ENCODE results near the gene GALNTL6.
"Not testable (repeated sequence)": the region's sequence is repeated elsewhere in the genome, so short reads cannot be mapped to it uniquely, and the experiment has no call there.

GALNTL6 gene

DNA sequence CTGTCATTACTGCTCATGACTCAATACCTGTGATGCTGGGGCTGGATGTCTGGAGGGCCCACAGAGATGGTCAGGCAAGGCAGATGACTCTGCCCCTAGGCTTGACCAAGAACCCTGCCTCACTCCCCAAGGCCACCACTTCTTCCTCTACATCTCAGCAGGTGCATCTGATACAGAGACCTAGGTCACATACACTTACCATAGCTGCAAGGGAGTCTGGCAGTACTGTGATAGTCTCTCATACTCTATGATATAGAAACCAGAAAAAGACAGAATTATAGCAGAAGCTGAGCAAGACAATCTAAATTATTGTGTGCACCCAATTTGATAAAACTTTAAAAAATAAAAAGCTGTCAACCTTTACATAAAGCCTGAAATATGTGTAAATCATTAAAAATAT lies 878.3 kb downstream of the GALNTL6 start:
- DNase-seq: no peak

DNA sequence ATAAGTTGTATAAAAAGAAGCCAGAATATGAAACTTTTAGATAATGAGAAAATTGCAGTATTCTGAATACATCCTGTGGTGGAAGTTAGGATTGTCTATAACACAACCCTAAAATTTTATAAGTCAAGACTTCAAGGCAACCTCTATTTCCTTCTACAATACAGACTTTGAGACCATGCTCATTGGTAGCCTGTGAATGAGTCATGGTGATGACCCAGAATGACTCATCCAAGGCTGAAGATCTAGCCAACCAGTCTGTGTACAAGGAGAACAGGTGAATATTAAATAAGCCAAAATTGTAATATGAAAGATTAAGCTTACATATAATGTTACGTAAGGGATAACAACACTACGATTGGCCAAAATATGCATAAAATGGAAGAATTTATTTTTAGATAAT lies 879.5 kb downstream of the GALNTL6 start:
- DNase-seq: no peak

DNA sequence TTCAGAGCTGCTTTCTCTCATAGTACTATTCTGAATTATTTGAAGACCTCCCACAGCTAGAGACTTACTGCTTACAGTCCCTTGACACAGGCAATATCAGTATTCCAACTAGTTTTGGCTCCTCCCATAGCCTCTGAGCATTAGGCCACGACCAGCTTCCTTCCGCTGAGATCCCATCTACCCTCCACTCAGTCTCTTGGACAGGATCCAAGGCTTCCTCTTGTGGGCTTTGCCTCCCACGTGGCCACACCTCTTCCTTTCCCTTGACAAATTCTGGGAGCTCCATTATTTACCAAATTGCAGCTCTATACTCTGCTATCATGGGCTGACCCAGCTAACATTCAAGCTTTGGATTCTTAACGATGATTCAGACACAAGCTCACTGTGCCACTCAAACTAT lies 885.1 kb downstream of the GALNTL6 start:
- DNase-seq: no peak

DNA sequence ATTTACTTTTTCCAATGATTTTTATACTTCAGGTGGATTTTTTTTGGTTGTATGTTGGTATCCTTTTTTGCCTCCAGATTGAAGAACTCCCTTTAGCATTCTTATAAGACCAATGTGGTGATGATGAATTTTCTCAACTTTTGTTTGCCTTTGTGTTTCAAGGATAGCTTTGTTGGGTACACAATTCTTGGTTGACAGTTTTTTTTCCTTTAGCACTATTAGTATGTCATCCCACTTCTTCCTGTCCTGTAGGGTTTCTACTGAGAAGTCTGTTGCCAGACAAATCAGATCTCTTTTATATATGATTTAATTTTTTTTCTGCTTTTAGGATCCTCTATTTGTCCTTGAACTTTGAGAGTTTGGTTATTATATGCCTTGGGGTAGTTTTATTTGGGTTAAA lies 892.4 kb downstream of the GALNTL6 start:
- DNase-seq: no peak

DNA sequence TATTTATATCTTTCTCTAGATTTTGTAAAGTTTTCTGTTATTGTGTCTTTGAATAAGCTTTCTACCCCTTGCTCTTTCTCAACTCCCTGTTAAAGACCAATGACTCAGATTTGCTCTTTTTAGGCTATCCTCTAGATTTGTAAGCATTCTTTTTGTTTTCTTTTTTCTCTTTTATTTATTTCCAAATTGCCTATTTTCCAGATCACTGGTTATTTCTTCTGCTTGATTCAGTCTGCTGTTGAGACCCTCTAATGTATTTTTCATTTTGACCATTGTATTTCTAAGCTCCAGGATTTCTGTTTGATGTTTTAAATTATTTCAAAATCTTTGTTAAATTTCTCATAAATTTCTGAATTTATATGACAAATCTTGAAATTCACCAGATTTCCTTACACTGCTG lies 892.8 kb downstream of the GALNTL6 start:
- no peak for DNase-seq

DNA sequence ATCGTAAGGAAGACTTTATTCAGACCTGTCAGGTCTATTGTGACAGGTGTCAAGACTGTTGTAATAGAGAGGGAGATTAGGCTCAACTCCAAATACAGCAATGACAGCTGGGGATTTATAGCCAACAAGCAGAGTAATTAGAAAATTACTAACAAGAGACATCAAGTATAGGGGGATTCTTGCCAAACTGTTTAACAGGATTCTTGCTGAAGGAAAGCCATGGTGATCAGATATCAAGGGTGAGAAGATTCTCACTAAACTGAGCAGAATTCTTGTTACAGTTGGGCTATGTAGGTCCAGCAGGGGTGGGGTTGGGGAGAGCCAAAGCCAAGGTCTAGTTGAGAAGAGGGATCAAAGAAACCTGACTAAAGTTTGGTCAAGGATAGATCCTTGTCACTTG lies 894.4 kb downstream of the GALNTL6 start:
- no peak for DNase-seq

DNA sequence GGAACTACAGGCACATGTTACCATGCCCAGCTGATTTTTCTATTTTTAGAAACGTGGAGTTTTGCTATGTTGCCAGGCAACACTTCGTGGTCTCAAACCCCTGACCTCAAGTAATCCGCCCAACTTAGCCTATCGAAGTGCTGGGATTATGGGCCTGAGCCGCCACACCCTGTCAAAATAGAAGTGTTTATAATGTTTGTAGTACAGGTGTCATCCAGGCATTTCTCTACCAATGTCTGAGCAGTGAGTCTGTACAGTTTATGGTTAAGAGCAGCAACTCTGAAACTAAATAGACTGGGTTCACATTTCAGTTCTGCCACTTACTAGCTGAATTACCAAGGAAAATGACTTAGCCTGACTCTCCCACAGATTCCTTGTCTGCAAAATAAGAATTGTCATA lies 895.0 kb downstream of the GALNTL6 start:
- DNase-seq: no peak

DNA sequence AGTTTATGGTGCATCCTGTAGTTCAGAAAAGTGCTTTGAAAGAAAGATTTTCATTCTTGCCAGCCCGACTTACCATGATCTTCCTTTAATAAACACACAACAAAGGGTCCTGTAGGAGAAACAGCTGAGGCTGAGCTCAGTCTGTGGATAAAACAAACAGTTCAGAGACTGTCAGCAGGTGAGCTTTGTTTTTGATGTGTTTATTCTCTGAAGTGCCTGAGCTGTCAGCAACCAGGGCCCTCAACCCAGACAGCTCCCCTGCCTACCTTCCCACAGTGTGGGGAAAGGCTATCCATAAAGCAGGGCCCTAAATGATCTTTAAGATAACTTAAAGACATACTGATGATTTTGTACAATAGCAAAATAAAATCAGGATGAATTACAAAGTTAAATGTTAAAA lies 896.2 kb downstream of the GALNTL6 start:
- no peak for DNase-seq

DNA sequence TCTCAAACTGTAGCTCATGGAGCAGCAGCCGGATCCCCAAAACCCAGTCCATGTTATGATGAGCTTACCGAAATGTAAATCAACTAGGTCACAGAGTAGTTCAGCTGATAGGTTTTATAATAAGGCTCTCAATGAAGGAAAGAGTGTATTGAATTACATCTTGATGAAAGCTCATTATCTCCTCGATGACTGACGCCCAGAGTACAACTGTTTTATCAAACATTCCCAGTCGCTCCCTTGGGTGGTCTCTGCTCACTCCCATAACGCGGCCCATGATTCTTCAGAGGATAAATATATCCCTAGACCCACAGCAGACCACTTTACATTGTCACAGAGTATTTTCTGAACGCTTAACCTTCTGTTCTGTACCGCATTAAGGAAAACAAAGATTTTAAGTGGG lies 903.1 kb downstream of the GALNTL6 start:
- DNase-seq: no peak

DNA sequence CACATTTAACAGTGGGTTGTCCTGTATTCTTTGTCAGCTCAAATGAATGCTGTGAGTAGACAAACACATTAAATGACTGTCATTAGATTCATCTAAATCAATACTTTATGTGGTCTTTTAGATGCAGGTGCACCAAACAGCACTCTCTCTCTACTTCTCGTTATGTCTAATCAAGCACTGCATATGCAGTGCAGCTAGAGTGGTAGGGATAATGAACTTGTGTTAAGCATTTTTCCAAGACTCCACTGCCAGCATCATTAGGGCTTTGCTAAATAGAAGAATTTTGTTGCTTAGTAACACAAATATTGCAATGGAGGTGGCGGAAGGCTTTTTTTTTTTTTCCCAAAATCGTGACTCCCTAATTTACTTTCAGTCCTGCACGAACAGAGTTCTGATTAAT lies 908.5 kb downstream of the GALNTL6 start:
- DNase-seq: no peak

DNA sequence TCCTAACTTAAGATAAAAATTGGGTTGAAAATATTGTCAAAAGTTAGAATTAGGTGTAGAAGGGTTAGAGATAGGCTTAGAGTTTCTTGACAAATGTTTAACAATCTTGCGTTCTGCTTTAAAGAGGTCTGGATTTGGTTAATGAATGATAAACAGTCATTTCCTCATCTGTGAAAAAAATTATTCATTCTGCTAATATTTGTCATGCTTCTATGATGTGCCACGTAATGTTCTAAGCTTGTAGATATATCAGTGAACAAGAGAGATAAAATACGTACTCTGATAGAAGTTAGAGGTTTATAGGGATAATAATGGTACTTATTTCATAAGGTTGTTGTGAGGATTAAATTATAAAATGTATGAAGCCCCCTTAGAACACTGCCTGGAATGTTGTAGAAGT lies 912.4 kb downstream of the GALNTL6 start:
- no peak for DNase-seq

DNA sequence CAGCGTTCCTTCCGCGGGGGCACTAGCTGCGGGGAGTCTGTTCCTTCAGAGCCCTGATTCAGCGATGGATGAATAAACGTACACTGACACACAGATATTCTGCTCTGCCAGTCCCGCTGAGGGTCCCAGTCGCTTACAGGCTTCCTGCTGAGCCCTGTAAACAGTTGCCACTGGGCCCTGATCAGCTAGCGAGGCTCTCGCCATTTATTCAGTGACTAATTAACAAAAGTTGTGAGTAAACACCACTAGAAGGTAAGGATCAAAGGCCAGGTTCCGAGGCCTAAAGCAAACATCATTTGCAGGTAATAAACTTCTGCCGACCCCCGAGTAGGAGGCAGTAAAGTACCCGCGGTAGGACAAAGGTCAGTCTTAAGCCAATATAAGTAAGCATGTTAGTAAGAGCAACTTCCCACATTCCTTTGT lies 912.8 kb downstream of the GALNTL6 start:
- no peak for DNase-seq

DNA sequence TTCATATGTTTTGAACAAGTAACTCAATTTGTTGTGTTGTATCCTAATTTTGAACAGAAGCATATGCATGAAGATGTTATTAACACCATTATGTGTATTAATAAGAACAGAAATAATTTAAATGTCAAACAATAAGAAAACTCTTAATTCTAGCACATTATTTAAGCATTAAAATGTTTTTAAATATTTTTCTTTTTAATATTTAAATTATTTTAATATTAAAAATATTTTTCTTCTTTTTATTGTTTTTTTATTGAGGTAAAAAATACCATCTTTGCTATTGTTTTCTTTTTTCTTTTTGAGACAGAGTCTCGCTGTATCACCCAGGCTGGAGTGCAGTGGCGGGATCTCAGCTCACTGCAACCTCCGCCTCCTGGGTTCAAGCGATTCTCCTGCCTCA lies 914.4 kb downstream of the GALNTL6 start:
- no peak for DNase-seq

DNA sequence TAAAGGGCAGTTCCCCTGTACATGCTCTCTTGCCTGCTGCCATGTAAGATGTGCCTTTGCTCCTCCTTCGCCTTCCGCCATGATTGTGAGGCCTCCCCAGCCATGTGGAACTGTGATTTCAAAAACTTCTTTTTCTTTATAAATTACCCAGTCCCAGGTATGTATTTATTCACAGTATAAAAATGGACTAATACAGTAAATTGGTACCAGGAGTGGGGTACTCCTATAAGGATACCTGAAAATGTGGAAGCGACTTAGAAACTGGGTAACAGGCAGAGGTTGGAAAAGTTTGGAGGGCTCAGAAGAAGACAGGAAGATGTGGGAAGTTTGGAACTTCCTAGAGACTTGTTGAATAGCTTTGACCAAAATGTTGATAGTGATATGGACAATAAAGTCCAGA lies 920.4 kb downstream of the GALNTL6 start:
- not testable (repeated sequence) for DNase-seq

DNA sequence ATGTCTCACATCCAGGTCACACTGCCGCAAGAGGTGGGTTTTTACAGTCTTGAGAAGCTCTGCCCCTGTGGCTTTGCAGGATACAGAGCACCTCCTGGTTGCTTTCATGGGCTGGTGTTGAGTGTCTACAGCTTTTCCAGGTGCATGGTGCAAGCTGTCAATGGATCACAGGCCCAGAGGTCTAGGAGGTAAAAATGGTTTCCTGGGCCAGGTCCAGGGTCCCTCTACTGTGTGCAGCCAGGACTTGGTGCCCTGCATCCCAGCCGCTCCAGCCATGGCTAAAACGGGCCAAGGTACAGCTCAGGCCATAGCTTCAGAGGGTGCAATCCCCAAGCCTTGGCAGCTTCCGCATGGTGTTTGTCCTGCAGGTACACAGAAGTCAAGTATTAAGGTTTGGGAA lies 921.4 kb downstream of the GALNTL6 start:
- no peak for DNase-seq

DNA sequence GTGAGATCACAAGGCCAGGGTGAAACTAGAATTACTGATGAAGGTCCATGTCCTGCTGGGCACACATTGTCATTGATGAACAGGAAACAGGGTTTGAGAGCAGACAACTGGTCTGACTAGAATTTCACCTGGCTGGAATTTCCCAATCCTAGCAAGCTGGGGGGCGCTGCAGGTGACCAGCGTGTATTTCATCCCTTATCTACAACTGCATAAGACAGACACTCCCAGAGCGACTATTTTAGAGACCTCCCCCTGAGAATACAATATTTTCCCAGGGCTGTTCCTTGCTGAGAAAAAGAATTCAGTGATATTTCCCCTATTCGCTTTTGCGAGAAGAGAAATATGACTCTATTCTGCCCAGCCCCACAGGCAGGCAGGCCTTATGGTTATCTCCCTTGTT lies 922.8 kb downstream of the GALNTL6 start:
- DNase-seq: no peak

DNA sequence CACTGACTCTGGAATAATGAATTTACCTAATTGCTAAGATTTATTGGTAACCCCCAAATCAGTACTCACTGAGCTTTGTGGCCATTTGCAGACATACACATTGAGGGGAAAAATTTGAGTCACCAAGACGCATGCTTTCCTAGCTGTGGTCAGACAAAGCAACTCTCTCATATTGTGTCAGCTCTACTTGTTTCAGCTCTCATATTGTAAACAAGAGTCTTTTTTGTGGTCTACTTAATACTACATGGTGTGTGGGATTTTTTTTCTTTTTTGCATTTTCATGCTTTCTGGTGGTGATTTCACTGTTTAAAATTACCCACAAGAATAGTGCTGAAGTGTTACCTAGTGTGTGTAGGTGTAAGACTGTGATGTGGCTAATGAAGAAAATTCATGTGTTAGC lies 927.2 kb downstream of the GALNTL6 start:
- no peak for DNase-seq

DNA sequence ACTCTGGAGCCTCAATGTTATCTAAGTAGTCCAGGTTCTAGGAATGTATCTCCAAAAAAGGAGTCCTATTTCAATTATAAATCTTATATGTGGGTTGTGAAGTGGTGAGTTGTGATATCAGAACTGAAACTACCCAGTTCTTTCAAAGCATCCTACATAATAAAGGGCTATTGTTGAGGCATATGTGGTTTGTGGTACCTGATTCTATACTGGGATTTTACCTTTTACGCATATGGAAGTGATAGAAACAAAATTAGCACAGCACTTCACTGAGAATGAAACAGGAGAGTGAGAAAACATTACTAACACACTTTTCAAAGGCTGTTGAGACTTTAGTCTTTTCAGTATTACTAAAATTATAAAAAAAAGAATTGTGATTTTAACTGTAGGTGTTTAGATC lies 937.7 kb downstream of the GALNTL6 start:
- DNase-seq: no peak

DNA sequence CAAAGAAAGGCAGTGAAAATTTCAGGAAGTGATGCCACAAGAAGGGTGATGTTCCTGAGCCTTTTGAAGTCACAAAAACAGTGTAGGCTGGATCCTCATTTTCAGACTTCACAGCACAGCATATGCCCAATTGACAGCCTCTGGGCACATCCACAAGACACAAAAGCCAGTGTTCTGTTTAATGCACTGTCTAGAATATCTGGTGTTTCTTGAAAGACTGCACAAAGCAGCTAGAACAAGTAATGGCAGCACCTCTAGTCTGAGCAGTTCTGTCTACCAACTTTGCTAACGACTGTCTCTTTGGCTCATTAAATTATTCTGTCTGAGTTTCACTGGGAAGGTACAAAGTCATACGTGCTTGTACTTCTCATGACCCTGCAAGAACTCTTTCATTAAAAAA lies 938.3 kb downstream of the GALNTL6 start:
- DNase-seq: no peak

DNA sequence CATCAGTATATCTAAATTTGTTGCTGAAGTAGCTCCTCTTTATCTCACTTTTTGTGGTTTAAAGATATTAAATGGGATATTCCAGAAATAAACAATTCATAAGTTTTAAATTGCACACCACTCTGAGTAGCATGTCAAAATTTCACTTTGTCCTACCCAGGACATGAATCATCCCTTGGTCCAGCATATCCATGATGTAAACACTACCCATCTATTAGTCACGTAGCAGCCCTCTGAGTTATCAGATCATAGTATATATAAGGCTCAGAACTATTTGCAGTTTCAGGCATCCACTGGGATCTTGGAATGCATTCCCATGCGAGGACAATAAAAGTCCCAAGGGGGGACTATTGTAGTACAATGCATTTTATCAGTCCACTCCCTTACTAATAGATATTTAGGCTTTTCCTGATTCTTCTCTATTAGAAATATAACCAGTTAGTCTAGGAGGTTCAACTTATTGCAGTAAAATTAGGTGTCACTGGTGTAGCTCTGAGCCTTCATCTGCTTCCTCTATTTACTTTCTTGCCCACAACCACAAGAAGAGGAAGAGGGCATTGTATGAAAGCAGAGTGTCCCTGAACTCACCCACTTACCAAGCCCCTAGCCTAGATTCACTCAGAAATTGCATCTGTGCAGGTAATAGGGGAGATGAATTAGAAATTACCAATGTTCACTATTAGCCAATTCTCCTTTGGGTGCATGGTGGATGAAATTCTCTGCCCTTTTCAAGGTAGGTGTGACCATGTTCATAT lies 945.6 kb downstream of the GALNTL6 start:
- no peak for DNase-seq

DNA sequence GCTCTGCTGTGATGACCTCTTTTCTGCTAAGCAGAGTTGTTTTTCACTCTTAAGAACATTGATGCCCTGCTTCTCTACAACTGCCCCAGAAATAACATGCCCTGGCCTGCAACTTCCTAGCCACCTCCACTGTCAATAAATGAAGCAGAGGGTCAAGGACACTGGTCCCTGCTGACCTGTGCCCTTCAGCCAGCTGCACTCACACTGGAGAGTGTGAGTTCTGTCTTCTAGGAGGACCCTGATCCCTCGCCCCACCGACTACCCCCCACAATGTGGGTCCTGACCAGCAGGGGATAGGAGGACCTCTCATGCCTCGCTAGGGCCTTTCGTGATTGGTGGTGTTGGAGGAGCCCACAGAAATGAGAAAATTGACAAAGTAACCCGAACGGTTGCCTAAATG lies 947.3 kb downstream of the GALNTL6 start:
- DNase-seq: no peak

DNA sequence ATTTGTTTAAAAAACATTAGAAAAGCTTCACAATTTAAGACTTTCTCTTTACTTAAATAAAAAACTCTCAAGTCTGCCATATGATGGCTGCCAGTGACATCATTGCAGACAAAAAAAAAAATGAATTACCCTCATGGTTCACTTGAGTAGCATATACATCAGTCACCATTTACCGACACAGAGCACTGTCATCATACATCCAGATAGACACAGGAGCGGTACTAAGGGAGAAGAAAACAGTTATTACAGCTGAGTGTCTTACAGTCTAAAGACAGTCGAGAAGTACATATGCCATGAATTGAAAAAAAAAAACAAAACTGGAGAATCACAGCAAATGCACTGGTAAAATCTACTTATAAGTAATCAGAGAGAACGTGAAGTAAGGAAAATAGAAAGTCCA lies 949.7 kb downstream of the GALNTL6 start:
- no peak for DNase-seq

DNA sequence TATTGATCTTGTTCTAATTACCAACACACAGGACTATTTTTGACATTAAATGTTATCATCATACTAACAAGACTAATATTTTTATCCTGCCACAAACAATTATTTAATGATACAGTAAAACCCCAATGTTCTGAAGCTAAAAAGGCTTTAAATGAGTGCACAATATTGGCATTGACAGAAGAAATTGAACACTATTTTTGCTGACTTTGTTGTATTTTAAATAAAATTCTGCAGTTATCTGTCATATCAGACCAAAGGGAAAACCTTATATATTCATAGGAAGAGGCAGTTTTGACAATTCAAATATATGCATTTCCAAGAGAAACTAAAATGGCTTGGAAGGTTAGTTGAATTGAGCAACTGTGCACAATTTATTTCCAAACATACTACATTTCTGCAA lies 957.6 kb downstream of the GALNTL6 start:
- DNase-seq: no peak

DNA sequence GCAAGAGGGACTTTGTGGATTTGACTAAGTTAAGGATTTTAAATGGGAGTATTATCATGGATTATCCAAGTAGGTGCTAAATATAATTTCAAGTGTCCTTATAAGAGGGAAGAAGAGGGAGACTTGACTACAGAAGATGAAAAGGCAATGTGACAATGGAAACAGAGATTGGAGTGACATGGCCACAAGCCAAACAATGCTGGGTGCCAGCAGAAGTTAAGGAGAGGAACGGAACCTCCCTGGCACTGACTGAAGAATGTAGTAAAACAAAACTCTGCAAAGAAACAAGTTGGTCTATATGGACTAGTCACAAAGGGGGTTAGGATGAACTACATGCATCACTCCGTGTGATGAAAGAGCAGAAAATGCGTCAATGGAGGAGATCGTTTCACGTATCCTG lies 959.6 kb downstream of the GALNTL6 start:
- DNase-seq: no peak

DNA sequence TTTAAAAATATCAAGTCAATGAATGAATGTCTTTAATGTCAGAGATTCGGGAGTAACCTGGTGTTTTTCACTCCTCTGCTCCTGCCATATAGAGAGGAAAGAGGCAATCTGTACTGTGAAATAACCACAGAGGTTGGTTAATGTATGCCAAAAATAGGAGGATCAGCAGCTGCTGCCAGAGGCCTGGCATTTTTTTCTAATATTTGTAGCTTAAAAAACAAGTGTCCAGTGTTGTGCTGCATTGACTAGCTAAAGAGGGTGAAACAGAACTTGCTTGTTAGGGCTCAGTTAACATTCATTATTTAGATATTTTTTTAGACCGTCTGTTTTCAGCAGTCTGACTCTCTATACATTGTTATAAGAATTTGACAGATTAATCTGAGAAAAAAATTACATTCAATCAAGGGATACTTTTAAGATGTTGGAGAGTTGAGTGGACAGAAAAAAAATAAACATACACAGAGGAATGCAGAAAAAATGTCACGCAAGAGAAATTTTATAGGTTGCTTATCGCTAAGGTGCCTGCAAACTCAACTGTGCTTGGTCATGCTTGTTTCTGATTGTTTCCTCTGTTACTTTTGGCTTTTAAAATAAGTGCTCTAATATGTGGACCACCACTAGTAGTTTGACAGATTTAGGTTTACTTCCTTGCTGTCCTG lies 963.1 kb downstream of the GALNTL6 start:
- no peak for DNase-seq
